NCI-H1436 treated with DMSO at 0.1 percent for 48 hours (cell line): ENCODE results near the gene ALAS1.

Experiments
- DNase-seq: peaks from one replicate; lab custom pipeline; 2025; lab: John Stamatoyannopoulos, UW

Gene ALAS1

DNA sequence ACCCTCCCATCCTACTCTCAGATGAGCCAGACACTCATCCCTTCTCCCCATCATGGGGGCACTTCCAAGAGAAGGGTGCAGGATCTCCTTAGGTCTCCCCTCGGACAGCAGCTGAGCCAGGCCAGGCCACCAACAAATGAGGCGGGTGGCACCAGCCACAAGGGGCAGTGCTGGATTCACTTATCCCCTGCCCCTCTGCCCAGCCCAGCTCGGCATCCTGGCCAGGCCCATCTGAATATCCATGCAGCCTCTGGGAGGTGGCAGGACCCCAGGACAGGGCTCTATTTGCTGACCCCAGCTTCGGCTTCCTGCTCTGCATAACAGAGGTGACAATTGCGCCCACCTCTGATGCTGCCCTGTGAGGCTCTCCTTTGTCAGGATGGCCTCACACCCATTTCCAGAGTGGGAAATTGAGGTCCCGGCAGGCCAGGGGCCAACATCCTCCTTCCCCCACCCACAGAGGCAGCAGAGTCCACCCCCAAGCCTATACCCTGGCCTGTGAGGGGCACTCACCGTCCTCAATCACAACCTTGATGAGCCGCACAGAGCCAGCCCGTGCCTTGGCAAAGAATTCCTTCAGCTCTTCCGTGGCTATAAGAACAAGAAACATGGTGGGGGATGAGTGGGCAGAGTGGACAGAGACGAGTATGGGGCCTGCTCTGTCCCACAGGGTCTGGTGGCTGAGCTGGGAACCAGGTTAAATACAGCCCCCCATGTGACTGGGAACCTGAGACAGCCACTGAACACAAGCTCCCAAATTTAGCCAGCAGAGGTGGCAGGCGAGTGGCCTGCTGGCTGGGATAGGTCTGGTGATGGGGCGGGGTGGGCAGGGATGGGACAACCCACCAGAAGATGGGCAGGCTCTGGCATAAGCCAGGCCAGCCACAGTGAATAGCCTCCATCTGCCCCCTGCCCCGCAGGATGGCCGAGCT lies 36.8 kb downstream of the ALAS1 start:
- no peak for DNase-seq

DNA sequence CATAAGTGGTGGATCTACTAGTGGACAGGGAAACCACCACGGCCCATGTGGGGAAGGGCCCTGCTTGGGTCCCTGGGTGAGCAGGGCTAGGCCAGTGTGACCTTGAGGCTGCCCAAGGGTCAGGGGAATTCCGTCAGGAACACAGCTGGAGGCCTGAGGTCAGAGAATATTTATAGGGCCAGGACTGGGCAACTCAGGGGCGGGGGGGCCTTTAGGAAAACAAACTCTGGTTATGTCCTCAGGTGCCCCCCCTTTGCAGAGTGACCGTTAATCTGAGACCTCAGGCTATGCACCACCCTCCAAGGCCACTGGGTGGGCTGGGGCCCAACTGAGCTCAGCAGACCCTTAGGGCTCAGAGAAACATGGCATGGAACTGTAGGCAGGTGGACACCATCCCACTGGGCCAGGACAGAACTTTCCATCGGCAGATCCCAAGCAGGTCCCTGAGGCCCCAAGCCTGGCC lies 38.5 kb downstream of the ALAS1 start:
- DNase-seq = no peak

DNA sequence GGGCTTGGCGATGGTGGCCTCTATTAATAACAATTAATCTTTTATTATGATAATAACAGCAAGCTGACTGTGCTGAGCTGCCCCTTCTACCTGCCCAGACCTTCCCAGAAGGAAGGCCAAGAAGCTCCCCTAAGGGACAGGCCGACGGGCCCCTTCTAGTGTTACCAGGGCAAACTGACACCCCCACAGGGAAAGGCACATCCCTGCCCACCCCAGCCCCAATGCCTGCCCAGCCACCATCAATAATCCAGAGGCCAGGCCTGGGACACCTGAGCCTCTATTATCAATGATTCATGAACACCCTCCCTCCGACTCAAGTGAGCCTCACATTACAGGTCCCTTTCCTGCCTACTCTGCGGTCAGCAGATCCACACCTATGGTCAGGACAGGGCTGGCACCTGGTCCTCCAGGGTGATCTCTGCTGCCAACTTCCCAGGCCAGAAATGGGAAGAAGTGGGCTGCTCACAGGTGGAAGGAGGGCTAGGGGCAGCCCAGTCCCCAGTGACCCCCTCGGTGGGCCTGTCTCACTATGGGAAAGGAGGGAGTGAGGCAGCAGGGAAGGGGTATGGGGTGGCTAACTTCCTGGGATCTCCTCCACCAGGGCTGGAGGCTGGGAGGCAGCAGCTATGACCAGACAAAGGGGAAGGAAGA lies 39.2 kb downstream of the ALAS1 start:
- no peak for DNase-seq

GRCh38 chr3:52237657-52238172 lies 39.8 kb downstream of the ALAS1 start:
- DNase-seq = no peak

- DNase-seq = no peak
Observed at GRCh38 chr3:52238193-52238760, 40.3 kb downstream of the ALAS1 start.

DNA sequence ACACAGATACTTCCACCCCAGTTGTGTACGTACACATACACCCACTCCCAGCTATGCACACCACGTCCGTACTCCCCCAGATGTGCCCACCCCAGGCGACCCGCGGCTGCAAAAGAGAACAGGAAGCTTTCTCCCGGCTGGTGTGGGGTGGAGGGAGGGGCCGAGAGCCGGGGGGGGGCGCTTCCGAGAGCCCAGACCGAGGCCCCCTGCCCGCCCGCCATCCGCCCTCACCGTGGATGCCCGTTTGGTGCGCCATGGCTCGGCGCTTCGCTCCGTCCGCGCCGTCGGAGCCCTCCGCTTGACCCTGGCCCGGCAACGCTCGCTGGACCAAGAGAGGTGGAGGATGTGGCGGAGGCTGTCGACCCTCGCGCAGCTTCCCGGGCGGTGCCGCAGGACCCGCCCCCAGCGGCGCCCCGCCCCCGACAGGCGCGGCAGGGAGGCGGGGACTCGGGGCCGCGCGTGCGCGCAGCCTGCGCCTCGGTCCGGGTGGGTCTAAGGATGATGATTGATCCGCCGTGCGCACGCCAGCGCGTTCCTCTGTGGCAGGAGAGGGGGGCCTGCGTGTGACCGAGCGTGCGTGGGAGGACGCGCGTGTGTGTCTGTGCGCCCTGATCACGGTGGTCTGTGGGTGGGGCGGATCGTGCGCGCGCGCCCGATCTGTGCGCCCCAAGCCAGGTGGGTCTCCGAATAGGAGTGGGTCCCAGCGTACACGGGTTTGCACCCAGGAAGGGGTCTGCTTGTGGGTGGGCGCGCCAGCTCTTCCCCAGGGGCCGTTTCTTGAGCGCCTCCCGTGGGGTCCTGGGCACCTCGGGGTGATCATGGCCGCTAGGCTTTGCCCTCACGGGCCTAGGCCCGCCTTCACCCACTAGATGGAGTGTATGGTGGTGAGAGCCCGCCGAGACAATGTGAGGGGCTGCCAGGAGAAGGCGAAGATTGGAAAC lies 41.1 kb downstream of the ALAS1 start, which contains the start of gene TWF2:
Gene TWF2, minus strand, starts transcription at position 398 of the 941 bp plus-strand sequence. Its CDS starts 142 bp downstream, at position 256.
- no peak for DNase-seq

- peak; percentile 7 for DNase-seq
Observed at GRCh38 chr3:52240059-52240885, 42.3 kb downstream of the ALAS1 start.

DNA sequence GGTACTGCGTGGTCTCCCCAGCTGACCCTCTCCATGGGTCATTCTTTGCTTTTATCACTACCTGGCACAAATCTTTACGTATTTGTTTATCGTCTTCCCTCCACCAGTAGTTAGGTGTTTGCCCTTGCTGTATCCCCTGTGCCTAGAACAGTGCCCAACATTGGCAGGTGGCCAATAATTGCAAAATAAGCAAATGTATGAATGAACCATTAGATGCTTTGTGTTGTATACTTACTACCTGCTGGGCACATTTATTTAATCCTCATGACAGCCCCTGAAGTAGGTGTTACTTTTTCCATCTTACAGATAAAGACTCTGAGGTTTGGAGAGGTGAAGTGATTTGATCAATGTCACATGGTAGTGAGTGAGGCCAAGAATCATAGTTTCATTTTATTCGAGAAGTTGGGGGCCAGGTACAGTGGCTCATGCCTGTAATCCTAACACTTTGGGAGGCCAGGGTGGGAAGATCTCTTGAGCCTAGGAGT lies 43.0 kb downstream of the ALAS1 start:
- DNase-seq = no peak

GRCh38 chr3:52242039-52242438 lies 44.1 kb downstream of the ALAS1 start:
- no peak for DNase-seq

- no peak for DNase-seq
Observed at GRCh38 chr3:52243791-52244628, 46.0 kb downstream of the ALAS1 start.

DNA sequence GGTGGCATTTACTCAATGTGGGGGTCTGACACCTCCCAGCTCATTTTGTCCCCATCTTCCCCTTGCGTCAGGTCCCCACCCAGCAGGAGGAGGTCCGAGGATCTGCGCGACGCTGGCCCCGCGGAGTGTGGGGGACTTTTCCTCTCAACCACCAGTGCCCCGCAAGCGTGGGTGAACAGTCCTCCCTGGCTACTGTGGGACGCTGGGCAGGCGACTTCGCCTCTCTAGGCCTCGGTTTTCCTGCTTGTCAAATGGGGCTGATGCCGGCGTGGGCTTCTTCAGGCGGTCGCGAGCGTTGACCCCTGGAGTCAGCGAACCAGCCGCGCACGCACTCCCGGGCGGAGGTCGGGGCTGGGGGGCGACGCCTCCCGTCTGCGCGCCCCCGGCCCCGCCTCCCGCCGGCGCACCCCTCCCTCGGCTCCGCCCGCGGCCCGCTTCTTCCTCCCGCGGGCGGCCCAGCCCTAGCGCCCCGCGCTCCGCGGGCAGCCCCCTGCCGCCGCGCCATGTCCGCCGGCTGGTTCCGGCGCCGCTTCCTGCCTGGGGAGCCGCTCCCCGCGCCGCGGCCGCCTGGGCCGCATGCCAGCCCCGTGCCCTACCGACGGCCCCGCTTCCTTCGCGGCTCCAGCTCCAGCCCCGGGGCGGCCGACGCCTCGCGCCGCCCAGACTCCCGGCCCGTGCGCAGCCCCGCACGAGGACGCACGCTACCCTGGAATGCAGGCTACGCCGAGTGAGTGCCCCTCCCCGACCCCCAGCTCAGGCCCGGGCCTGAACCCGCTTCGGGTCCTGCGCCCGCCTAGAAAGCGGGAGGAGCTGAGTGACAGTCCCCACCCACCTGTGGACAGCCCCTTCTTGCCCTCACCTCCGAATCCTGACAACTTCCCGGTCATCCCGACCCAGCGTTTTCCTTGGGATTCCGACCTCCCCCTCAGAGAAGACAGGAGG lies 47.6 kb downstream of the ALAS1 start, which contains the start of gene PPM1M:
Gene PPM1M, plus strand, starts transcription at position 438 of the 942 bp plus-strand sequence. Its CDS starts 66 bp downstream, at position 504.
- no peak for DNase-seq

DNA sequence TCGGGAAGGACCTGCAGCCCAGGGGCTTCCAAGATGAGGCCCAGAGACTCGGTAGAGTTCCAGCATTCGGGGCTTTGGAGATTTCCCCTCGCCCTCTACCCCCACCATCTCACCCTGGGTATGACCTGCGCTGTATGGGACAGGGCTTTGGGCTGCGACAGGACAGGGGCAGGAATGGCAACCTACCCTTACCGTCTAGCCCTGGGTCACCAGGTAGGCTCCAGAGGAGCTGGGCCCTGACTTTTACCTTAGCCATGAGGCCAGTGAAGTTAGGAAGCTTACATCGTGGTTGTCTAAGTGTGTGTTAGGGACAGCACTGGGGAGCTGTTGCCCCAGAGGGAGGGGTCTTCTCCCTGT lies 48.3 kb downstream of the ALAS1 start:
- DNase-seq = no peak

DNA sequence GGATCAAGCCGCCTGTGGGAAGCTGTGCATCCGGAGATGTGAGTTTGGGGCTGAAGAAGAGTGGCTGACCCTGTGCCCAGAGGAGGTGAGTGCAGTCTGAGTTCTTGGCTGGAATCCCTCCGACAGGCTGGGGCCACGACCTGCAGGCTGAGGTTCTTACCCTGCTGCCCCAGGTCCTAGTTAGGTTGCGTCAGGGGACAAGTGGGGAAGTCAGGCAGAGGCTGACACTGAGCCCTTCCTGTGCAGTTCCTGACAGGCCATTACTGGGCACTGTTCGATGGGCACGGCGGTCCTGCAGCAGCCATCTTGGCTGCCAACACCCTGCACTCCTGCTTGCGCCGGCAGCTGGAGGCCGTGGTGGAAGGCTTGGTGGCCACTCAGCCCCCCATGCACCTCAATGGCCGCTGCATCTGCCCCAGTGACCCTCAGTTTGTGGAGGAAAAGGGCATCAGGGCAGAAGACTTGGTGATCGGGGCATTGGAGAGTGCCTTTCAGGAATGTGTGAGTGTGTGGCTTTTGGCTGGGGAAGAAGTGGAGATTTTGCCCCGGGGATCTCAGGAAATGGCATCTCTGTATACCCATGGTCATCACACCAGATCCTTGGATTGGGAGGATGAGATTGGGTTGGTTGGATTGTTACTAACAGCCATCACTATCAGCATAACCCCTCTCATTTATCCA lies 48.9 kb downstream of the ALAS1 start:
- DNase-seq = no peak

DNA sequence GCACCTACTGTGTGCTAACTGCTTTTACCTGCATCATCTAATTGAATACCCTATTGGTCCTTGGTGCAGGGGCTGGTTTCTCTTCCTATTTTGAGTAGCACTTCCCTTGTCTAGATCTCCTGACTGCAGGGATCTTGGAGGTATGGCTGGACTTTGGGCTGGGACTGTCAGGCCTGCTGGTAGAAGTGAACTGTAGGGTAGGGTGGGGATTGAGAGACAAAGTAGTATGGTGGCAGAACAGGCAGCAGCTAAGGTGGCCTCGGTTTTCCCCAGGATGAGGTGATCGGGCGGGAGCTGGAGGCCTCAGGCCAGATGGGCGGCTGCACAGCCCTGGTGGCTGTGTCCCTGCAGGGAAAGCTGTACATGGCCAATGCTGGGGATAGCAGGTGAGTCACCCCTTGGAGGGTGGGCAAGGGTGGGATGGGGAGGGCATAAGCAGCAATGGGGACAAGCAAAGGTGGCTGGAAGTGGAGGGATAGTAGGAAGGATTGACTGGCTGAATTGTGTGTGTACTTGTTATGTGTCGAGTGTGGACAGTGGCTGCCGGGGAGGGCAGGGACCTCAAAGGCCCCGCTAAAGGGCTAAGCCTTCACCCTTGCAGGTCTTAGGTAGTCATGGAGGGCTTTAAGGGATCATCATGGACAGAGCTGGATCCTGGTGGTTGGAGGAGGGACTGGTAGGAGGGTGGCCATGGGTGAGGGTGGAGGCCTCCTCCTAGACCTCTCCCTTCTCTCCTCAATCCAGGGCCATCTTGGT lies 49.6 kb downstream of the ALAS1 start:
- DNase-seq = no peak

DNA sequence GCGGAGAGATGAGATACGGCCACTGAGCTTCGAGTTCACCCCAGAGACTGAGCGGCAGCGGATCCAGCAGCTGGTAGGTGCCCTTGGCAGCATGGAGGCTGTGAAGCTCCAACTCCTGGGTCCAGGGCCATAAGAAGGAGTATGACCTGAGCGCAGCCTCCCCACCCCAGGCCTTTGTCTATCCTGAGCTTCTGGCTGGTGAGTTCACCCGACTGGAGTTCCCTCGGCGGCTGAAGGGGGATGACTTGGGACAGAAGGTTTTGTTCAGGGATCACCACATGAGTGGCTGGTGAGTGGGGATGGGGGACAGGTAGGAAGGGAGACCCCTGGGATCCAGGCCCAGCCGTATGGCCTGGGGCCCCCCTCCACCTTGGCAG lies 50.2 kb downstream of the ALAS1 start:
- no peak for DNase-seq

DNA sequence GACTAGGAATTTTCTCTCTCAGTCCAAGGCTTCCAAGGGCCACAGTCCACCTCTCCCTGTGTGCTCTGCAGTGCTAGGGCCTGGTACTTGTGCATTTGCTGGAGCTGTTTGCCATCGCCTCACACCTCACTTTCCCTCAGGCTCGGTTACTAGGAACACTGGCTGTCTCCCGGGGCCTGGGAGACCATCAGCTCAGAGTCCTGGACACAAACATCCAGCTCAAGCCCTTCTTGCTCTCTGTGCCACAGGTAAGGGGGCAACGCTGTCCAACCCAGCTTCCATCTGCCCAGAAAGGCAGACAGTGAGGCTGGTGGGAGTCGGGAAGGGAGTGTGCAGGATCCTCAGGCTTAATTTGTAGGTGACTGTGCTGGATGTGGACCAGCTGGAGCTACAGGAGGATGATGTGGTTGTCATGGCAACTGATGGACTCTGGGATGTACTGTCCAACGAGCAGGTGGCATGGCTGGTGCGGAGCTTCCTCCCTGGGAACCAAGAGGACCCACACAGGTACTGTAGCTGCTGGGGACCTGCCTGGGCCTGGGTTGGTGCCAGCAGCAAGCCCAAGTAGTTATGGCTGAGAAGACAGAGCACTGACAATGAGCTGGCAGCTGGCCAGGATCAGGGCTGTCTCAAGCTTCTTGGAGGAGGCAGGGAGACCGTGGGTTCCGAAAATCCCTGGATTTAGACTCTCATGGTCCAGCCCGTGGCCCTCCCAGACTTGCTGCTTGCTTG lies 51.0 kb downstream of the ALAS1 start:
- no peak for DNase-seq
